HL-60 (cell line): ENCODE measurements around the gene MORF4L1.

Source experiments
- DNase-seq, 2 experiments: peaks; one replicate each; pipeline ENCODE4 v3.0.0-alpha.2; 2010 to 2020; ENCODE audit warnings: low read depth in 1 of 2, low spot score in 1 of 2
- H3K27ac ChIP-seq: fragments of 250-450 bp; sonication (Bioruptor Pico); replicated peaks from 2 replicates; pipeline ENCODE4 v1.5.1; 2020; ENCODE audit warnings: mild to moderate bottlenecking, moderate library complexity
- H3K27me3 ChIP-seq: fragments of 250-450 bp; sonication (Bioruptor Pico); 2 replicates; pipeline ENCODE4 v1.5.1; 2021; ENCODE audit warnings: mild to moderate bottlenecking, moderate library complexity; ENCODE audit not compliant: insufficient read depth, poor library complexity, severe bottlenecking
- H3K4me3 ChIP-seq: replicated peaks from 2 replicates; pipeline ENCODE4 v1.5.1; 2011; ENCODE audit warnings: mild to moderate bottlenecking, control low read depth, low read length; ENCODE audit not compliant: insufficient read depth
- GABPA ChIP-seq: IDR thresholded peaks from 2 replicates; pipeline ENCODE4 v1.6.1; 2012; ENCODE audit warnings: low read depth
- POLR2AphosphoS5 ChIP-seq: IDR thresholded peaks from 2 replicates; pipeline ENCODE4 v1.6.1; 2012; ENCODE audit warnings: low read depth
- SPI1 ChIP-seq: IDR thresholded peaks from 2 replicates; pipeline ENCODE4 v1.6.1; 2012; ENCODE audit warnings: low read depth, mild to moderate bottlenecking, borderline replicate concordance
- TF ChIP-seq, protein P1 (sequence below): IDR thresholded peaks from one replicate; pipeline ENCODE4 v1.5.1; 2011; ENCODE audit warnings: low read length, control low read depth, inconsistent platforms; ENCODE audit not compliant: insufficient read depth
- TF ChIP-seq, protein P2 (sequence below): IDR thresholded peaks from 2 replicates; pipeline ENCODE4 v1.6.1; 2012; ENCODE audit warnings: low read depth; ENCODE audit not compliant: insufficient replicate concordance

MORF4L1 gene

DNA sequence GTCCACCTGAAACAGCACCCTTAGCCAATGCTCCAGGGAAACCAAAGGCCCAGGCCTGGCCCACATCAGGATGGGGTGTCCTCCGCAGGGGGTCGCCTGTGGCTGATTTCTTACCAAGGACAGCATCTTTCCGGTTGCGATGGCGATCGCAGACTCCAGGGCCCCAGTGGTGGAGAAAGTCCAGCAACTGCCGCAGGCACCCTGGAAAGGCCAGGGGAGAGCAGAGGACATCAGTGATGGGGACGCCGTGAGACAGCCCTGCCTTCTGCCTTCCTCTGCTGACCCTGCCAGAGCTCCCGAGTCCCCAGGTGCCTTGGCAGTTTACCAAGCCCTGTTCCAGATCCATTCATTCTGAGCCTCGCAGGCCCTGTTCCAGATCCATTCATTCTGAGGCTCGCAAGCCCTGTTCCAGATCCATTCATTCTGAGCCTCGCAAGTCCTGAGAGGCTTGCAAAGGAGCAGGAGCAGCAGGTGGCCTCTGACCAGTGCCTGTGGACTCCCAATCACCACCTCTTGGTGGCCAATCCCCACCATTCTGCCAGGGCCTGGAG is 59.6 kb downstream of the MORF4L1 start:
- Histone ChIP-seq H3K27ac (no peak overlapping the region), H3K27me3 (no peaks in the 10 kb centered on the region), H3K4me3 (no peak overlapping the region)
- no peak for DNase-seq
- no peak for TF ChIP-seq SPI1
- TF ChIP-seq, protein P1, sequence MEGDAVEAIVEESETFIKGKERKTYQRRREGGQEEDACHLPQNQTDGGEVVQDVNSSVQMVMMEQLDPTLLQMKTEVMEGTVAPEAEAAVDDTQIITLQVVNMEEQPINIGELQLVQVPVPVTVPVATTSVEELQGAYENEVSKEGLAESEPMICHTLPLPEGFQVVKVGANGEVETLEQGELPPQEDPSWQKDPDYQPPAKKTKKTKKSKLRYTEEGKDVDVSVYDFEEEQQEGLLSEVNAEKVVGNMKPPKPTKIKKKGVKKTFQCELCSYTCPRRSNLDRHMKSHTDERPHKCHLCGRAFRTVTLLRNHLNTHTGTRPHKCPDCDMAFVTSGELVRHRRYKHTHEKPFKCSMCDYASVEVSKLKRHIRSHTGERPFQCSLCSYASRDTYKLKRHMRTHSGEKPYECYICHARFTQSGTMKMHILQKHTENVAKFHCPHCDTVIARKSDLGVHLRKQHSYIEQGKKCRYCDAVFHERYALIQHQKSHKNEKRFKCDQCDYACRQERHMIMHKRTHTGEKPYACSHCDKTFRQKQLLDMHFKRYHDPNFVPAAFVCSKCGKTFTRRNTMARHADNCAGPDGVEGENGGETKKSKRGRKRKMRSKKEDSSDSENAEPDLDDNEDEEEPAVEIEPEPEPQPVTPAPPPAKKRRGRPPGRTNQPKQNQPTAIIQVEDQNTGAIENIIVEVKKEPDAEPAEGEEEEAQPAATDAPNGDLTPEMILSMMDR, result no peak
- TF ChIP-seq GABPA, result no peak
- TF ChIP-seq, protein P2, sequence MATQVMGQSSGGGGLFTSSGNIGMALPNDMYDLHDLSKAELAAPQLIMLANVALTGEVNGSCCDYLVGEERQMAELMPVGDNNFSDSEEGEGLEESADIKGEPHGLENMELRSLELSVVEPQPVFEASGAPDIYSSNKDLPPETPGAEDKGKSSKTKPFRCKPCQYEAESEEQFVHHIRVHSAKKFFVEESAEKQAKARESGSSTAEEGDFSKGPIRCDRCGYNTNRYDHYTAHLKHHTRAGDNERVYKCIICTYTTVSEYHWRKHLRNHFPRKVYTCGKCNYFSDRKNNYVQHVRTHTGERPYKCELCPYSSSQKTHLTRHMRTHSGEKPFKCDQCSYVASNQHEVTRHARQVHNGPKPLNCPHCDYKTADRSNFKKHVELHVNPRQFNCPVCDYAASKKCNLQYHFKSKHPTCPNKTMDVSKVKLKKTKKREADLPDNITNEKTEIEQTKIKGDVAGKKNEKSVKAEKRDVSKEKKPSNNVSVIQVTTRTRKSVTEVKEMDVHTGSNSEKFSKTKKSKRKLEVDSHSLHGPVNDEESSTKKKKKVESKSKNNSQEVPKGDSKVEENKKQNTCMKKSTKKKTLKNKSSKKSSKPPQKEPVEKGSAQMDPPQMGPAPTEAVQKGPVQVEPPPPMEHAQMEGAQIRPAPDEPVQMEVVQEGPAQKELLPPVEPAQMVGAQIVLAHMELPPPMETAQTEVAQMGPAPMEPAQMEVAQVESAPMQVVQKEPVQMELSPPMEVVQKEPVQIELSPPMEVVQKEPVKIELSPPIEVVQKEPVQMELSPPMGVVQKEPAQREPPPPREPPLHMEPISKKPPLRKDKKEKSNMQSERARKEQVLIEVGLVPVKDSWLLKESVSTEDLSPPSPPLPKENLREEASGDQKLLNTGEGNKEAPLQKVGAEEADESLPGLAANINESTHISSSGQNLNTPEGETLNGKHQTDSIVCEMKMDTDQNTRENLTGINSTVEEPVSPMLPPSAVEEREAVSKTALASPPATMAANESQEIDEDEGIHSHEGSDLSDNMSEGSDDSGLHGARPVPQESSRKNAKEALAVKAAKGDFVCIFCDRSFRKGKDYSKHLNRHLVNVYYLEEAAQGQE, result no peak
- no peak for TF ChIP-seq POLR2AphosphoS5

DNA sequence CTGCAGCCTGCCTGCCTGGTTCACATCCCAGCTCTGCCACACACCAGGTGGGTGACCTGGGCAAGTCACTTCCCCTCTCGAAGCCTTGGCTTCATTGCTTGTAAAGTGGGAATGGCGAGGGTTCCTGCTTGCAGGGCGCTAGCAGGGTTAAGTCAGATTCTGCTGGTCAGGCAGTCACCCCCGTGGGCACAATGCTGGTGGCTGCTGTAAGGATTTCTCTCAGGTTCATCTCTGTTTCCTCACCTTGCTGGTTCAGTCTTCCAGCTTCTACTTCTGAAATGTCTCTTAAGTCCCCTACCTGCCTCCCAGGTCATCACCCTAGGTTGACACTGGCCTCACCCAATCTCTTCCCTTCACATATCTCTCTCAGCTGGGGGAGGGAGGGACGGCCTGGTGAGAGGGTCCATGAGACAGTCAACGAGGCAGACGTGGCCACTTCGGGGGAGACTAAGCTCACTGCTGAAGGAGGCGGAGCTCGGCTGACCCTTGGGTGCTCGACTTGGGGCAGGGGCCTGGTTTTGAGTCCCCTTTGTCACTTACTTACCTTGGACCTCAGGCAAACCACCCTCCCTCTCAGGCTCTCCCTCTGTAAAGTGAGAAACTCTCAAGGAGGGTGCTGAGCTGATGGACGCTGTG is 60.6 kb downstream of the MORF4L1 start:
- H3K4me3 ChIP-seq, result no peak overlapping the region
- TF ChIP-seq POLR2AphosphoS5, result no peak
- TF ChIP-seq SPI1, result no peak
- no peak for DNase-seq
- no peaks in the 10 kb centered on the region for H3K27me3 ChIP-seq
- H3K27ac ChIP-seq, result no peak overlapping the region

DNA sequence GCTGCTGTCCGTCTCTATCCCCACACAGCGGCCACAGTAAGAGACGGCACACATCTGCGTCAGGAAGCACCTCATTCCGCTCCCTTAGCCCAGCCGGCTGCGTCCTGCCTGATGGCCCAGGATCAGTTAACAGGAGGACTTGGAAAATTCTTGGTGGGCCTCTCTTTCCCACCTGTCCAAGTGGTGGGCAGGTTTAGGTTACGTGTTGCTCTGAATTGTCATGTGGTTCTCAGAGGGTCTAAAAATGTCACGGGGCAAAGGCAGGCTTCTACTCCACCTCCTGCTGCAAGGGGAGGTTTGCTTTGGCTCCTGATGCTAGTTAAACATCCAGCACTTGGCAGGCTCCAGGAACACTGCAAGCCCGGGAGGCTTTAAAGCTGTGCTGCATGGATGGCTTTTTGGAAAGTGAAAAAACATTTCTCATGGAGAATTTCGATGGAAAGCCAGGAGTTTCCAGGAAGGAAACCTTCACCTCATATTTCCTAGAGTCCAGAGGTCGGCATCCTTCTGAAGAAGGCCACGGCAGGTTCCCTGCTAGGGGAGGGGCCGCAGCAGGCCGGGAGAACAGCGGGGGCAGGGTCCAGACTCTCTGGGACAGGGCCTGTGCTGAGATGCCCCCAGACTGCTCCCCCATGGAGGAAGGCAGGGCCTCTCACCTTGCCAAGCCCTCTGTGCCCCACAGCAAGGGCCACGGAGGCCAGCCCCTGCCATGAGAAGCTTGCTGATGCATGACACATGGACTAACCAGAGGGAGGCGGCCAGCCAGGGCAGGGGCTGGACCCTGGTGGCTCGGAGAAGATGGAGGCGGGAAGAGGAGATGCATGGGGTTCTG is 61.3 kb downstream of the MORF4L1 start:
- DNase-seq, result no peak
- TF ChIP-seq GABPA, result no peak
- TF ChIP-seq, protein P2, result no peak
- no peak for TF ChIP-seq POLR2AphosphoS5
- H3K27ac ChIP-seq, result no peak overlapping the region

DNA sequence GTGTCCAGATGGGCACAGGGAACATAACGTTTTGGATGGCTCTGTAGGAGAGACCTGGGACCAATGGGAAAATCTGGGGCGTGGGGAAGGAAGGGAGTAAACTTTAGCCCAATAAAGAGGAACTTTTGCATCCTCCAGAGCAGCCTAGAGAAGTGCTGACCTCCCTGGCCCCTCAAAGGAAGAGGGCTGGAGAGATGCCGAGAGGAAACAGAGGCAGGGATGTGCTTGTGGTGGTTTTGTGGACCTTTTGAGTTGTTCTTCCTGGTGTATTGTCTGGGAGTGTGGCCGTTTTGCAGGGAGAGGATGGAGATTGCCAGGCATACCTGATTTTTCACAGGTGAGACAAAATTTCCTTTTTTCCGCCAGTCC is 61.9 kb downstream of the MORF4L1 start:
- no peak overlapping the region for H3K4me3 ChIP-seq
- TF ChIP-seq, protein P1, result no peak
- TF ChIP-seq SPI1, result no peak
- no peak for TF ChIP-seq GABPA
- TF ChIP-seq POLR2AphosphoS5, result no peak
- TF ChIP-seq, protein P2, result no peak
- H3K27ac ChIP-seq, result no peak overlapping the region
- H3K27me3 ChIP-seq, result no peaks in the 10 kb centered on the region
- DNase-seq, result no peak

More for the DNA sequence above, 61.3 kb downstream of the MORF4L1 start:
- Histone ChIP-seq H3K27me3 (no peaks in the 10 kb centered on the region), H3K4me3 (no peak overlapping the region)
